ENCODE data around the gene MIEN1. TPM values are rescaled to one million over a fixed set of nuclear protein-coding genes. Genes with fewer than 3 reads are reported as not detected.

Gene MIEN1
- total and polyA plus RNA-seq, 2 donors (not counting 1 experiment from before 2014, with no cell fraction given), result 41.1 to 63.2 TPM

DNA sequence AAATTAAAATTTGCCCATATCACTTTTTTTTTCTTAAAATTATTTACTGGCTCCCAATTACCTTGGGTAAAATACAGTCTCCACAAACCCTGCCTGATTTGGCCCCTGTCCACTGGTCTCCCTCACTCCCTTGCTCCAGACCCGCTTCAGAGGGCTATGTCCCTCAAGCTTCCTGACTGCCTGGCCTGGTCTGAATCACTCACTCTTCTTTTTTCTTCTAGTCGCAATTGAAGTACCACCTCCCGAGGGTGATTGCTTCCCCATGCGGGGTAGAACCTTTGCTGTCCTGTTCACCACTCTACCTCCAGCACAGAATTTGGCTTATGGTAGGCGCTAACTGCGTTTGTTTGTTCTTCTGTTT, 41.9 kb downstream of the MIEN1 start:
- Mint-ChIP-seq H3K4me3 (peak overlapping the region; percentile 99), H3K27me3 (no peaks in the 10 kb centered on the region), H3K27ac (peak overlapping the region; percentile 98), H3K4me1 (peaks cover 21% of the 10 kb centered on the region), H3K9me3 (ENCODE audit: insufficient read depth) (no peaks in the 10 kb centered on the region)
- 17% methylated on average over 3 of the region's 6 CpGs for WGBS (ENCODE audit: insufficient coverage)
- H3K36me3 ChIP-seq (replicated peaks in 1 of 2; ENCODE audit: control extremely low read depth in 1 of 2, control insufficient read depth in 1 of 2, extremely low read depth in 1 of 2, insufficient read depth in 2 of 2, low read length in 1 of 2), result peaks cover 0 to 12% of the 10 kb centered on the region in 2 experiments
- H3K9me3 ChIP-seq (ENCODE audit: control extremely low read depth in 1 of 3, control insufficient read depth in 2 of 3, insufficient read depth in 1 of 3, low read length in 2 of 3), result no peaks in the 10 kb centered on the region
- H3K4me2 ChIP-seq (replicated peaks; ENCODE audit: low read depth, low read length, poor library complexity, severe bottlenecking), result peak overlapping the region; percentile 77
- H2AFZ ChIP-seq (ENCODE audit: insufficient read depth, low read depth, low read length, poor library complexity, severe bottlenecking), result peak overlapping the region; percentile 97
- peak overlapping the region; percentile 65 to 92 (median 75) for H3K4me3 ChIP-seq (ENCODE audit: control extremely low read depth in 1 of 5, extremely low read depth in 1 of 5, insufficient read depth in 1 of 5, low read depth in 2 of 5, low read length in 4 of 5)
- H3K9ac ChIP-seq (ENCODE audit: low read length), result peak overlapping the region; percentile 74
- peaks cover 15 to 18% of the 10 kb centered on the region in 2 donors for H3K4me1 ChIP-seq (ENCODE audit: control insufficient read depth in 2 of 2, insufficient read depth in 2 of 2, low read length in 2 of 2)
- peak overlapping the region; percentile 70 to 87 for H3K27ac ChIP-seq (ENCODE audit: low read length in 2 of 2)
- TF ChIP-seq EZH2 (IDR thresholded peaks at IDR 0.05; ENCODE audit: borderline replicate concordance, insufficient read depth, low read depth, low read length, poor library complexity, severe bottlenecking), result no peak
- CTCF ChIA-PET, result interaction anchor here (0.9 to 3.3 kb wide), 8 partner anchors 10 to 292 kb away, joined by 3 to 15 read pairs (median 4); partner anchors contain the start of genes PNMT and PSMD3
- POLR2A ChIA-PET, result interaction anchor here (1.0 to 2.0 kb wide), 5 partner anchors 10 to 177 kb away, joined by 3 to 14 read pairs (median 10); no protein-coding TSS in a partner anchor
- ATAC-seq (ENCODE audit: low read depth) (no peak), DNase-seq (no peak)
- no peaks in the 10 kb centered on the region for H4K20me1 ChIP-seq (ENCODE audit: control insufficient read depth, insufficient read depth, low read length, poor library complexity, severe bottlenecking)
- H3K79me2 ChIP-seq (ENCODE audit: control insufficient read depth, insufficient read depth, low read length), result no peaks in the 10 kb centered on the region
- intact Hi-C loops (cut with micrococcal nuclease), result loop anchor here (1.0 to 5.0 kb wide), 5 partner anchors 9 to 264 kb away; partner anchors contain the start of genes CDK12, MIEN1 and PNMT
- no peaks in the 10 kb centered on the region for H3K27me3 ChIP-seq (replicated peaks in 1 of 4; ENCODE audit: control extremely low read depth in 1 of 4, control insufficient read depth in 3 of 4, insufficient read depth in 4 of 4, low read length in 3 of 4)

DNA sequence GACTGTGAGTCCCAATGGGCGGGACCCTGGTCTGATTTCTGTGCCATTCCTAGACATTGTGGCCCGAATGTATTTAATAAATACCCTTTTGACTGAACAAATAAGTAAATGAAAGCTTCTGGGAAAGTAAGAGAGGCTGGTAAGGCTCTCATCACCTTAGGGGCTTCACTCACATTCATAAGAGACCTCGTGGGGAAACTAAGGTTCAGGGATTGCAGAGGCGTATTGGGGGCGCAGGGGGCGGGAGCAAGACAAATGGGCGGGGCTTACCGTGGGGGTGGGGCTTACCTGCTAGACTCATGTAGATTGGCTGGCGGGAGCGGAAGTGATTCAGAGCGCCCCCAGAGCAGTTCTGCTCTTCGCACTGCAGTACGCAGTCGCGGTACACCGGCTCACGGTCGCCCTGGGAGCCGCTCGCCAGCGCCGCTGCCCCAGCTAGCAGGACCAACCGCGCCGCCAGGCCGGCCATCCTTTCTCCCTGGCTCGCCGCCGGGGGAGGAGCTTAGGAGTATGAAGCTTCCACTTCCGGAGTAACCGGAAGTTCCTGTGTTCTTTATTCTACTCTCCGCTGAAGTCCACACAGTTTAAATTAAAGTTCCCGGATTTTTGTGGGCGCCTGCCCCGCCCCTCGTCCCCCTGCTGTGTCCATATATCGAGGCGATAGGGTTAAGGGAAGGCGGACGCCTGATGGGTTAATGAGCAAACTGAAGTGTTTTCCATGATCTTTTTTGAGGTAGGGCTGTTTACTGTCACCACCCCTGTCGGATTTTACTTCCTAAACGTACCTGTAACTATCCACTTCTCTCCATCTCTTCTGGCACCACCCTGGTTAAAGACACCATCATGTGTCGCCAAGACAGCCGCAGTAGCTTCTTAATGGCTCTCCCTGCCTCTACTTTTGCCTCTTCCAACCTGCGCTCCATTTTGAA, 42.5 kb downstream of the MIEN1 start, which contains the start of gene PGAP3:
TSS of gene PGAP3 (minus strand) at position 512 of the 929 bp plus-strand sequence. CDS start at position 469, 43 bp downstream.
- Mint-ChIP-seq H3K9me3 (ENCODE audit: insufficient read depth) (no peaks in the 10 kb centered on the region), H3K27me3 (no peaks in the 10 kb centered on the region), H3K4me3 (peak within 1 kb of the TSS; percentile 99), H3K27ac (peak within 1 kb of the TSS; percentile 98), H3K4me1 (peaks cover 21% of the 10 kb centered on the region)
- Histone ChIP-seq H4K20me1 (ENCODE audit: control insufficient read depth, insufficient read depth, low read length, poor library complexity, severe bottlenecking) (no peaks in the 10 kb centered on the region), H3K4me3 (ENCODE audit: control extremely low read depth in 1 of 5, extremely low read depth in 1 of 5, insufficient read depth in 1 of 5, low read depth in 2 of 5, low read length in 4 of 5) (peak within 1 kb of the TSS; percentile 65 to 92 (median 75)), H3K9me3 (ENCODE audit: control extremely low read depth in 1 of 3, control insufficient read depth in 2 of 3, insufficient read depth in 1 of 3, low read length in 2 of 3) (no peaks in the 10 kb centered on the region), H3K36me3 (replicated peaks in 1 of 2; ENCODE audit: control extremely low read depth in 1 of 2, control insufficient read depth in 1 of 2, extremely low read depth in 1 of 2, insufficient read depth in 2 of 2, low read length in 1 of 2) (peaks cover 0 to 16% of the 10 kb centered on the region in 2 experiments), H3K4me1 (ENCODE audit: control insufficient read depth in 2 of 2, insufficient read depth in 2 of 2, low read length in 2 of 2) (peaks cover 15 to 18% of the 10 kb centered on the region in 2 donors), H2AFZ (ENCODE audit: insufficient read depth, low read depth, low read length, poor library complexity, severe bottlenecking) (peak within 1 kb of the TSS; percentile 97), H3K79me2 (ENCODE audit: control insufficient read depth, insufficient read depth, low read length) (no peaks in the 10 kb centered on the region), H3K27ac (ENCODE audit: low read length in 2 of 2) (peak within 1 kb of the TSS; percentile 70 to 87), H3K27me3 (replicated peaks in 1 of 4; ENCODE audit: control extremely low read depth in 1 of 4, control insufficient read depth in 3 of 4, insufficient read depth in 4 of 4, low read length in 3 of 4) (no peaks in the 10 kb centered on the region), H3K4me2 (replicated peaks; ENCODE audit: low read depth, low read length, poor library complexity, severe bottlenecking) (peak within 1 kb of the TSS; percentile 77), H3K9ac (ENCODE audit: low read length) (peak within 1 kb of the TSS; percentile 74)
- TF ChIP-seq CTCF (IDR thresholded peaks at IDR 0.05) (no peak), EZH2 (IDR thresholded peaks at IDR 0.05; ENCODE audit: borderline replicate concordance, insufficient read depth, low read depth, low read length, poor library complexity, severe bottlenecking) (no peak)
- POLR2A ChIA-PET, result interaction anchor here (0.7 to 2.0 kb wide), 7 partner anchors 9 to 293 kb away, joined by 3 to 14 read pairs (median 4); partner anchors contain the start of genes LRRC3C, ORMDL3 and PSMD3
- intact Hi-C loops (cut with micrococcal nuclease), result loop anchor here (1.0 to 5.0 kb wide), 7 partner anchors 9 to 265 kb away; partner anchors contain the start of genes CDK12, MIEN1, PNMT and STARD3
- ATAC-seq (ENCODE audit: low read depth) (peak; percentile 94), DNase-seq (peak; percentile 94)
- WGBS (ENCODE audit: insufficient coverage), result under 1% methylated on average over 32 of the region's 45 CpGs
- CTCF ChIA-PET, result interaction anchor here (0.6 to 3.3 kb wide), 11 partner anchors 9 to 293 kb away, joined by 3 to 15 read pairs (median 4); partner anchors contain the start of genes PNMT and PSMD3
